H1 (cell line): ENCODE results near the gene CEP97. TPM values are rescaled to one million over a fixed set of nuclear protein-coding genes. Genes with fewer than 3 reads are reported as not detected.

Experiments used
- CTCF ChIA-PET: fragments of 300-600 bp; sonication (Branson Sonifier 250); formaldehyde crosslinking; loops from one replicate; lab custom pipeline; 2021; ENCODE audit not compliant: partially characterized antibody; lab: Charles Lee
- POLR2A ChIA-PET: fragments of 300-600 bp; sonication (Branson Sonifier 250); formaldehyde crosslinking; loops from one replicate; lab custom pipeline; 2021; ENCODE audit warnings: inconsistent platforms; ENCODE audit not compliant: partially characterized antibody; lab: Charles Lee
- DNase-seq, 2 experiments: peaks; one replicate each; pipeline versions ENCODE4 v3.0.0 to v3.0.0-alpha.2; 2010 to 2022; ENCODE audit warnings: low spot score in 2 of 2, low read depth in 1 of 2, mixed read lengths in 1 of 2
- FAIRE-seq: peaks from 2 replicates; lab custom pipeline; 2011; peaks lifted over from hg19 to GRCh38; lab: Jason Lieb, UNC
- H2AFZ ChIP-seq: 2 replicates; pipeline ENCODE4 v1.8.1; 2012; ENCODE audit warnings: low read length, inconsistent platforms
- H2AK5ac ChIP-seq: 2 replicates; pipeline ENCODE4 v1.6.1; 2013; ENCODE audit warnings: low read depth, low read length
- H2BK120ac ChIP-seq: replicated peaks from 2 replicates; pipeline ENCODE3; 2013; ENCODE audit warnings: low read depth, low read length, inconsistent platforms
- H2BK12ac ChIP-seq: 2 replicates; pipeline ENCODE4 v1.6.1; 2013; ENCODE audit warnings: low read depth, low read length
- H2BK15ac ChIP-seq: 2 replicates; pipeline ENCODE4 v1.6.1; 2013; ENCODE audit warnings: low read length
- H2BK20ac ChIP-seq: 2 replicates; pipeline ENCODE4 v1.6.1; 2013; ENCODE audit warnings: low read length
- H2BK5ac ChIP-seq: 2 replicates; pipeline ENCODE4 v1.6.1; 2013; ENCODE audit warnings: low read depth, low read length
- H3K14ac ChIP-seq: 2 replicates; pipeline ENCODE4 v1.6.1; 2013; ENCODE audit warnings: inconsistent platforms; ENCODE audit not compliant: insufficient read length
- H3K18ac ChIP-seq: 2 replicates; pipeline ENCODE4 v1.6.1; 2013; ENCODE audit warnings: low read length; ENCODE audit errors: extremely low read depth
- H3K23ac ChIP-seq: 2 replicates; pipeline ENCODE4 v1.6.1; 2013; ENCODE audit warnings: inconsistent platforms; ENCODE audit not compliant: insufficient read length
- H3K23me2 ChIP-seq: 2 replicates; pipeline ENCODE4 v1.6.1; 2013; ENCODE audit warnings: low read depth, low read length
- H3K27ac ChIP-seq: 2 replicates; pipeline ENCODE4 v1.6.1; 2011; ENCODE audit warnings: low read depth, low read length, inconsistent platforms
- H3K27me3 ChIP-seq, 4 experiments: replicated peaks in 1 of 4; 1 replicate in 1 of 4; 2 replicates in 3 of 4; pipeline versions ENCODE4 v1.6.1 to v1.8.1; 2011 to 2013; ENCODE audit warnings: low read length in 3 of 4, mild to moderate bottlenecking in 3 of 4, inconsistent platforms in 2 of 4, mixed read lengths in 2 of 4, moderate library complexity in 1 of 4; ENCODE audit not compliant: control insufficient read depth in 3 of 4, insufficient read depth in 3 of 4; ENCODE audit errors: extremely low read depth in 1 of 4
- H3K36me3 ChIP-seq, 4 experiments: 2 replicates each; pipeline versions ENCODE4 v1.6.1 to v1.8.1; 2011 to 2013; ENCODE audit warnings: mild to moderate bottlenecking in 4 of 4, low read length in 3 of 4, moderate library complexity in 2 of 4, control low read depth in 1 of 4, inconsistent platforms in 1 of 4; ENCODE audit not compliant: insufficient read depth in 4 of 4, control insufficient read depth in 2 of 4
- H3K4ac ChIP-seq: replicated peaks from 2 replicates; pipeline ENCODE3; 2013; ENCODE audit warnings: low read length, low read depth, mixed read lengths, inconsistent platforms; ENCODE audit not compliant: insufficient read length
- H3K4me1 ChIP-seq, 4 experiments: replicated peaks in 1 of 4; 1 replicate in 1 of 4; 2 replicates in 3 of 4; pipeline versions ENCODE4 v1.6.1 to v1.8.1; 2011 to 2013; ENCODE audit warnings: low read length in 3 of 4, inconsistent platforms in 2 of 4, mixed read lengths in 1 of 4; ENCODE audit not compliant: insufficient read depth in 4 of 4, control insufficient read depth in 3 of 4
- H3K4me2 ChIP-seq, 2 experiments: 2 replicates each; pipeline versions ENCODE4 v1.6.1 to v1.8.1; 2011 to 2013; ENCODE audit warnings: low read depth in 2 of 2, low read length in 2 of 2, control low read depth in 1 of 2, inconsistent platforms in 1 of 2, mild to moderate bottlenecking in 1 of 2; ENCODE audit not compliant: insufficient read depth in 1 of 2
- H3K4me3 ChIP-seq, 4 experiments: fragments of 200-600, 300-600 bp in 1 of 4; sonication (generic), shearing (Covaris generic), sonication (Bioruptor Twin) in 1 of 4; 2 replicates each; pipeline versions ENCODE4 v1.5.1 to v1.8.1; 2011 to 2016; ENCODE audit warnings: low read length in 4 of 4, low read depth in 3 of 4, control low read depth in 2 of 4, inconsistent platforms in 2 of 4, mild to moderate bottlenecking in 2 of 4, mixed read lengths in 1 of 4, moderate library complexity in 1 of 4; ENCODE audit not compliant: insufficient read depth in 2 of 4; ENCODE audit errors: extremely low read depth in 1 of 4
- H3K56ac ChIP-seq: replicated peaks from 2 replicates; pipeline ENCODE3; 2013; ENCODE audit warnings: low read depth, mild to moderate bottlenecking, mixed read lengths, low read length, inconsistent platforms; ENCODE audit not compliant: insufficient read length
- H3K79me1 ChIP-seq: 2 replicates; pipeline ENCODE4 v1.6.1; 2013; ENCODE audit warnings: low read depth, low read length, control low read depth
- H3K79me2 ChIP-seq, 2 experiments: 2 replicates each; pipeline versions ENCODE4 v1.6.1 to v1.8.1; 2012 to 2013; ENCODE audit warnings: low read length in 2 of 2, mild to moderate bottlenecking in 2 of 2, inconsistent platforms in 1 of 2; ENCODE audit not compliant: insufficient read depth in 2 of 2, control insufficient read depth in 1 of 2
- H3K9ac ChIP-seq, 4 experiments: replicated peaks in 1 of 4; 1 replicate in 1 of 4; 2 replicates in 3 of 4; pipeline versions ENCODE4 v1.6.1 to v1.8.1; 2011 to 2013; ENCODE audit warnings: low read depth in 3 of 4, low read length in 3 of 4, control low read depth in 2 of 4, mild to moderate bottlenecking in 2 of 4, moderate library complexity in 2 of 4, inconsistent platforms in 1 of 4; ENCODE audit errors: extremely low read depth in 1 of 4
- H3K9me3 ChIP-seq, 2 experiments: 2 replicates each; pipeline versions ENCODE4 v1.6.1 to v1.8.1; 2012 to 2013; ENCODE audit warnings: mild to moderate bottlenecking in 2 of 2, moderate library complexity in 2 of 2, control low read depth in 1 of 2, inconsistent platforms in 1 of 2, low read depth in 1 of 2, low read length in 1 of 2, mixed read lengths in 1 of 2; ENCODE audit not compliant: insufficient read depth in 2 of 2
- H4K20me1 ChIP-seq, 2 experiments: replicated peaks in 1 of 2; 2 replicates each; pipeline versions ENCODE3 to v1.8.1; 2011 to 2013; ENCODE audit warnings: inconsistent platforms in 2 of 2, low read length in 2 of 2, mild to moderate bottlenecking in 1 of 2; ENCODE audit not compliant: insufficient read depth in 2 of 2, control insufficient read depth in 1 of 2
- H4K5ac ChIP-seq: 2 replicates; pipeline ENCODE4 v1.6.1; 2013; ENCODE audit warnings: low read length, low read depth, mixed read lengths, inconsistent platforms; ENCODE audit not compliant: insufficient read length
- H4K8ac ChIP-seq: 2 replicates; pipeline ENCODE4 v1.8.0; 2013; ENCODE audit warnings: mild to moderate bottlenecking, moderate library complexity, low read length, inconsistent platforms; ENCODE audit not compliant: insufficient read depth; ENCODE audit errors: extremely low read depth
- H4K91ac ChIP-seq: replicated peaks from 2 replicates; pipeline ENCODE3; 2013; ENCODE audit warnings: low read length, mixed read lengths, inconsistent platforms; ENCODE audit not compliant: insufficient read length
- HDAC6 ChIP-seq: IDR thresholded peaks from one replicate; pipeline ENCODE4 v1.7.1; 2012; ENCODE audit warnings: low read depth, mild to moderate bottlenecking, inconsistent platforms, low read length, moderate library complexity
- KDM1A ChIP-seq: fragments of 200-600, 300-600 bp; sonication (generic); IDR thresholded peaks from 2 replicates; pipeline ENCODE4 v1.7.1; 2016; ENCODE audit warnings: mild to moderate bottlenecking, low read length, borderline replicate concordance
- RAD21 ChIP-seq, 2 experiments: IDR thresholded peaks in 1 of 2; conservative IDR thresholded peaks in 1 of 2; 2 replicates each; pipeline ENCODE4 v1.6.1; 2011; ENCODE audit warnings: low read depth in 2 of 2, low read length in 2 of 2, improper control_type of control experiment in 1 of 2, inconsistent platforms in 1 of 2, mild to moderate bottlenecking in 1 of 2, moderate library complexity in 1 of 2
- SRF ChIP-seq: IDR thresholded peaks from 2 replicates; pipeline ENCODE4 v1.6.1; 2011; ENCODE audit warnings: mild to moderate bottlenecking, low read depth, low read length, moderate library complexity
- TAF1 ChIP-seq: IDR thresholded peaks from 2 replicates; pipeline ENCODE4 v1.6.1; 2011; ENCODE audit warnings: mild to moderate bottlenecking, low read depth, low read length
- WGBS, 2 experiments: shearing (Covaris generic) in 1 of 2; methylation state at CpG; one replicate each; pipeline versions ENCODE4 v1.1.6 to v1.1.7; 2013 to 2015; ENCODE audit warnings: low lambda C conversion rate in 2 of 2, mixed read lengths in 2 of 2, inconsistent platforms in 1 of 2, low coverage in 1 of 2, missing lambda C conversion rate in 1 of 2; ENCODE audit not compliant: insufficient replicate concordance in 2 of 2, insufficient coverage in 1 of 2, insufficient read length in 1 of 2; ENCODE audit errors: extremely low coverage in 1 of 2, missing lambda C conversion rate in 1 of 2; 5-methylcytosine and 5-hydroxymethylcytosine counted together
- polyA plus RNA-seq, 7 experiments: library from polyadenylated mRNA; depleted of rRNA in 3 of 7; stranded (reverse) in 5 of 7; unstranded in 2 of 7; fragments of >200 nt in 5 of 7; fragments of 200-250 nt in 2 of 7; gene quantifications; 1 replicate in 5 of 7; 2 replicates in 1 of 7; 4 replicates in 1 of 7; pipeline versions ENCODE4 v1.2.1 to v1.2.3, GENCODE V29; 2011 to 2013; ENCODE audit warnings: missing spikeins in 2 of 7, mixed read lengths in 2 of 7
- total RNA-seq: library from RNA; stranded (reverse); fragmentation: NEBNext Ultra II Directional; extraction: Animal tissue kit (Norgen Biotek cat#: 25700); gene quantifications from 2 replicates; pipeline ENCODE4 v1.2.1, GENCODE V29; 2021
- TF ChIP-seq, protein P1 (sequence below), 3 experiments: IDR thresholded peaks; 1 replicate in 2 of 3; 2 replicates in 1 of 3; pipeline versions ENCODE4 v1.5.1 to v1.6.1; 2011; ENCODE audit warnings: low read length in 3 of 3, mild to moderate bottlenecking in 3 of 3, inconsistent platforms in 2 of 3, low read depth in 1 of 3, moderate library complexity in 1 of 3; ENCODE audit not compliant: insufficient read depth in 1 of 3; ENCODE audit errors: control extremely low read depth in 1 of 3

Gene CEP97
- total and polyA plus RNA-seq, 2 of the 8 experiments (the other 6 are each of a cell fraction or from before 2014, with no cell fraction given), result 1.6 to 13.2 TPM

DNA sequence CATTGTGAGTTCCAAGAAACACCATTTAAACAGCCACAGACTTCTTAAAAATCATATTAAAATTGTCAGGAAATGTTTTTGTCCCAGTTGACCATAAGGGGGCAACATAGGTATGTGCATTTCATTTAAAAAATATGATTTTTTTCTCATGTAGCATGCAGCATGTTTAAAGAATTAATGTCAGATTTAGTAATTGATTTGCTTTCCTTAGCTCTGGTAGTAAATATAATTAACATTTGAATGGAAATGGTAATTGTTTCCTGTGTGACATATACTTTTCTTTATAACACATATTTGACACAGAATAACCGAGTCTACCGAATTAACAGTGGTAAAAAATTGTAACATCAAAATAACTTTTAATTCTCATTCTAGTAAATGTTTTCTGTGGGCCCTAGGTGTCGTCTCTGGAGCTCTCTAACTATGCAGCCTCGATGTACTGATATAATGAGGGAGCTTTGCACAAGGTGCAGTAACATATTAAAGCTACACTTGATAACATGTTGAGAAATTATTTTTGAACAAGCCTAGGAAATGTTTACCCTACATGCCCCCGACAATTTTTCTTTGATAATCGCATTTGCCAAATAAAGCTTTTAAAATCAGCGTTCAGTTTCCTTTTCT, 89.5 kb downstream of the CEP97 start:
- Histone ChIP-seq H3K36me3 (peaks cover 0 to 5% (median 0%) of the 10 kb centered on the region in 4 experiments; a peak in 1 of 8 replicates), H2AK5ac (no peak overlapping the region), H3K27ac (no peak overlapping the region), H3K14ac (no peak overlapping the region), H3K79me1 (no peaks in the 10 kb centered on the region; the same call in 1 of the 2 replicates), H2AFZ (no peak overlapping the region), H3K18ac (no peak overlapping the region), H3K23me2 (no peaks in the 10 kb centered on the region), H4K91ac (no peak overlapping the region), H3K23ac (no peak overlapping the region), H3K79me2 (no peaks in the 10 kb centered on the region), H4K5ac (no peak overlapping the region), H2BK15ac (no peak overlapping the region), H2BK20ac (no peak overlapping the region), H3K4me3 (no peak overlapping the region), H2BK5ac (no peak overlapping the region), H3K9ac (no peak overlapping the region), H3K27me3 (no peaks in the 10 kb centered on the region), H2BK12ac (no peak overlapping the region), H3K4me2 (no peak overlapping the region), H3K4ac (no peak overlapping the region), H3K4me1 (no peaks in the 10 kb centered on the region), H3K9me3 (no peaks in the 10 kb centered on the region), H4K20me1 (no peaks in the 10 kb centered on the region), H2BK120ac (no peak overlapping the region), H4K8ac (no peak overlapping the region), H3K56ac (no peak overlapping the region)
- WGBS, 2 experiments, result 89% methylated on average over 7 of the region's 7 CpGs; no CpG with 5 or more reads in 1 of the 2 experiments
- CTCF ChIA-PET, result interaction anchor here (0.7 to 8.8 kb wide), 26 partner anchors 10 to 656 kb away, joined by 3 to 174 read pairs (median 4); partner anchors contain the start of gene NFKBIZ
- FAIRE-seq, result no peak
- TF ChIP-seq SRF (no peak), HDAC6 (no peak), TAF1 (no peak), KDM1A (no peak), RAD21 (IDR thresholded peaks at IDR 0.05 in 1 of 2, conservative IDR thresholded peaks at IDR 0.05 in 1 of 2; ENCODE audit: low read depth in 2 of 2, low read length in 2 of 2) (peak; percentile 57 to 65)
- TF ChIP-seq, protein P1, sequence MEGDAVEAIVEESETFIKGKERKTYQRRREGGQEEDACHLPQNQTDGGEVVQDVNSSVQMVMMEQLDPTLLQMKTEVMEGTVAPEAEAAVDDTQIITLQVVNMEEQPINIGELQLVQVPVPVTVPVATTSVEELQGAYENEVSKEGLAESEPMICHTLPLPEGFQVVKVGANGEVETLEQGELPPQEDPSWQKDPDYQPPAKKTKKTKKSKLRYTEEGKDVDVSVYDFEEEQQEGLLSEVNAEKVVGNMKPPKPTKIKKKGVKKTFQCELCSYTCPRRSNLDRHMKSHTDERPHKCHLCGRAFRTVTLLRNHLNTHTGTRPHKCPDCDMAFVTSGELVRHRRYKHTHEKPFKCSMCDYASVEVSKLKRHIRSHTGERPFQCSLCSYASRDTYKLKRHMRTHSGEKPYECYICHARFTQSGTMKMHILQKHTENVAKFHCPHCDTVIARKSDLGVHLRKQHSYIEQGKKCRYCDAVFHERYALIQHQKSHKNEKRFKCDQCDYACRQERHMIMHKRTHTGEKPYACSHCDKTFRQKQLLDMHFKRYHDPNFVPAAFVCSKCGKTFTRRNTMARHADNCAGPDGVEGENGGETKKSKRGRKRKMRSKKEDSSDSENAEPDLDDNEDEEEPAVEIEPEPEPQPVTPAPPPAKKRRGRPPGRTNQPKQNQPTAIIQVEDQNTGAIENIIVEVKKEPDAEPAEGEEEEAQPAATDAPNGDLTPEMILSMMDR (IDR thresholded peaks at IDR 0.05; ENCODE audit: control extremely low read depth in 1 of 3, insufficient read depth in 1 of 3, low read depth in 1 of 3, low read length in 3 of 3), result peak in 2 of 3 experiments; percentile 7 to 34; a peak in 2 of 4 replicates
- DNase-seq, result no peak
- POLR2A ChIA-PET, result interaction anchor here (1.0 to 2.6 kb wide), 2 partner anchors 14 to 35 kb away, joined by 5 to 14 read pairs; partner anchors contain the start of gene NFKBIZ
